ENCODE data around the gene ZKSCAN3. TPM values are rescaled to one million over a fixed set of nuclear protein-coding genes. Genes with fewer than 3 reads are reported as not detected.

ZKSCAN3 gene
- total RNA-seq, 4 donors from 2014 or later: 2.0 to 7.7 (median 2.5) TPM

- no peak for DNase-seq (ENCODE audit: low spot score)
- no peak for TF ChIP-seq CTCF (IDR thresholded peaks at IDR 0.05)
- ATAC-seq (ENCODE audit: low FRiP score): no peak
These were observed 28.9 kb downstream of the ZKSCAN3 start for GRCh38 chr6:28378644-28379043.

- DNase-seq (ENCODE audit: low spot score): no peak
- no peak for TF ChIP-seq CTCF (IDR thresholded peaks at IDR 0.05)
- ATAC-seq (ENCODE audit: low FRiP score): no peak
These were observed 30.6 kb downstream of the ZKSCAN3 start for GRCh38 chr6:28380381-28380780.

GRCh38 chr6:28383235-28384142 lies 33.7 kb downstream of the ZKSCAN3 start:
- peak; percentile 99 for ATAC-seq (ENCODE audit: low FRiP score)

GRCh38 chr6:28384143-28384533 lies 34.4 kb downstream of the ZKSCAN3 start:
- no peak for TF ChIP-seq CTCF (IDR thresholded peaks at IDR 0.05)
- ATAC-seq (ENCODE audit: low FRiP score): no peak
- no peak for DNase-seq (ENCODE audit: low spot score)

More at GRCh38 chr6:28383235-28384142, 33.7 kb downstream of the ZKSCAN3 start:
- DNase-seq (ENCODE audit: low spot score): peak; percentile 61
- TF ChIP-seq CTCF (IDR thresholded peaks at IDR 0.05): no peak

- TF ChIP-seq CTCF (IDR thresholded peaks at IDR 0.05): no peak
- ATAC-seq (ENCODE audit: low FRiP score) (no peak), DNase-seq (ENCODE audit: low spot score) (no peak)
These were observed 40.9 kb downstream of the ZKSCAN3 start for GRCh38 chr6:28390688-28391087.

GRCh38 chr6:28393912-28394662 lies 44.3 kb downstream of the ZKSCAN3 start:
- no peak for ATAC-seq (ENCODE audit: low FRiP score)
- TF ChIP-seq CTCF (IDR thresholded peaks at IDR 0.05): no peak

More at GRCh38 chr6:28393912-28394662, 44.3 kb downstream of the ZKSCAN3 start:
- DNase-seq (ENCODE audit: low spot score): no peak

Measured in omental fat pad (tissue), 4 donors.